GM12865 (cell line): ENCODE results near the gene POMT1.

Experiments
- DNase-seq: peaks from one replicate; pipeline ENCODE4 v3.0.0; 2010; ENCODE audit warnings: low read depth
- H3K4me3 ChIP-seq: 2 replicates; pipeline ENCODE4 v1.5.1; 2011; ENCODE audit warnings: mild to moderate bottlenecking, low read depth, low read length, control low read depth
- CTCF ChIP-seq: IDR thresholded peaks from 2 replicates; pipeline ENCODE4 v1.5.1; 2011; ENCODE audit warnings: low read length, control low read depth, low read depth, inconsistent platforms; ENCODE audit not compliant: insufficient read depth; ENCODE audit errors: missing control alignments

The POMT1 gene

DNA sequence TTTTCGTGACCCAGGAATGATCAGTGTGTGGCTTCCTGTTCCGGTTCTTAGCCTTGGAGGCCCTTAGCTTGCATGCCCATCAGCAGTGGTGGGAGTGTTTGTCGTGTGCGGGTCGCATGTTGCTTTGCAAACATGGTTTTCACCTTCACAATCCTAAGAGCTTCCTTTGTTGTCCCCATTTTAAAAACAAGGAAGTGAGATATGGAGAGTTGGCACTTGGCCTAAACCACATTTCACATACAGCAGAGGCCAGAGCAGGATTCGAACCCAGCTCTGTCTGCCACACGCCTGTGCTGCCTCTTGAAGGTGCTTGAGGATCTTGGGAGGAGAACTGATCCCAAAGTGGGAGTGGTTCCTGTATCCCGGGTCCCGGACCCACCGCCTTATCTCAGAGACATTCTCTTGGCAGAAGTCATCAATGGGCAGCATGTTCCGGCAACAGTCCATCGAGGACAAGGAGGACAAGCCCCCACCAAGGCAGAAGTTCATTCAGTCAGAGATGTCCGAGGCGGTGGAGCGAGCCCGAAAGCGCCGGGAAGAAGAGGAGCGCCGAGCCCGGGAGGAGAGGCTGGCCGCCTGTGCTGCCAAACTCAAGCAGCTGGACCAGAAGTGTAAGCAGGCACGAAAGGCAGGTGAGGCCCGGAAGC lies 38.2 kb upstream of the POMT1 start:
- DNase-seq: no peak
- no peak overlapping the region for H3K4me3 ChIP-seq
- TF ChIP-seq CTCF: no peak

DNA sequence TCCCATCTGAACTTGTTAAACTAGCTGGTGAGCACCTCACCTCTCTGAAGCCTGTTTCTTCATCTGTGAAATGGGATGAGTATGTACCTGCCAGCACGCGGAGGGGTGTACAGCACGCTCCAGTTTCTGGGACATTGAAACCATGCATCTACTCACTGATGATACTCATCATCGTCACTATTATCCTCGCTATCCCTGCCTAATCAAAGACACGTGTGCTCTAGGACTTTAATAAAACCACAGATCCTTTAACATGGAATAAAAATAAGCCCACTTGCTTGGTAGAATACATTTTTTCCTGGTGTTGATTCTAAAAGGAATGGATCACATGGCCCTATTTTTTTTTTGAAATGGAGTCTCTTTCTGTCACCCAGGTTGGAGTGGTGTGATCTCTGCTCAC lies 37.3 kb upstream of the POMT1 start:
- no peak for TF ChIP-seq CTCF
- no peak for DNase-seq
- H3K4me3 ChIP-seq: no peak overlapping the region

DNA sequence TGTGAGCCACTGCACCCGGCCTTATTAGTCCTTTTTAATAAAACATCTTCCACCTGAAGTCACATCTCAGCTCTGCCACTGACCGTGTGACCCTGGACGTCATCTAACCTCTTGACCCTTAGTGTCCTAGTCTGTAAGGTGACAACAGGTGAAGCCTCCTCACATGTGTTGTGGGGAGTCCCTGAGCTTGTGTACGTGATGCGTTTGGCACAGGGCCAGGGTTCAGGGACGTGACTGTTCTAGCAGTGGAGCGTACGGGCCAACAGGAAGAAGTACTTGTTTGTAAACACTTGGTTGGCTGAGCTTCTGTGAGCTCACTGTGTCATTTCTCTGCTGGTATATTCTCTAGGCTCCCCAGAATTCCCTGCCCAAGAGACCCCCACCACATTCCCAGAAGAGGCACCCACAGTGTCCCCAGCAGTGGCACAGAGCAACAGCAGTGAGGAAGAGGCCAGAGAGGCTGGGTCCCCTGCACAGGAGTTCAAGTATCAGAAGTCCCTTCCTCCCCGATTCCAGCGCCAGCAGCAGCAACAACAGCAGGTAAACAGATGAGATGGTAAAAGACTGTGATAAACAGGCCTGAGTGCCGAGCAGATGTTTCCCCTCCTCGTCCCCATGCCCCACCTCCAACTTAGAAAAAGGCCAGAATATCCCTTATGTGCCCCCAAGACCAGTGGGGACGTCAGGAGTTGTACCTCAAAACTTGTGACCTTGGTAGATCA lies 35.3 kb upstream of the POMT1 start:
- TF ChIP-seq CTCF: no peak
- no peak overlapping the region for H3K4me3 ChIP-seq
- DNase-seq: no peak

GRCh38 chr9:131468031-131468430 lies 34.7 kb upstream of the POMT1 start:
- no peak for TF ChIP-seq CTCF
- H3K4me3 ChIP-seq: no peak overlapping the region
- no peak for DNase-seq

GRCh38 chr9:131469356-131469755 lies 33.4 kb upstream of the POMT1 start:
- H3K4me3 ChIP-seq: no peak overlapping the region
- no peak for DNase-seq
- TF ChIP-seq CTCF: no peak

GRCh38 chr9:131469951-131470350 lies 32.8 kb upstream of the POMT1 start:
- no peak overlapping the region for H3K4me3 ChIP-seq
- no peak for TF ChIP-seq CTCF

More at GRCh38 chr9:131469951-131470350, 32.8 kb upstream of the POMT1 start:
- DNase-seq: no peak
